CD4-positive, alpha-beta T cell (primary cell): Measurements from ENCODE around the gene DLGAP5. TPM values are rescaled to one million over a fixed set of nuclear protein-coding genes. Genes with fewer than 3 reads are reported as not detected.

ENCODE experiments used
- ATAC-seq: fragments of 200-7000 bp; cut with Tn5 transposase; one replicate; pipeline ENCODE4 v1.10.0; 2022; ENCODE audit warnings: mild to moderate bottlenecking; ENCODE audit not compliant: poor library complexity
- CTCF ChIA-PET: fragments of 350-600 bp; sonication (Branson Sonifier 250); formaldehyde crosslinking; loops from one replicate; lab custom pipeline; 2021; ENCODE audit warnings: antibody characterized with exemption, inconsistent platforms; lab: Charles Lee
- POLR2A ChIA-PET: fragments of 350-600 bp; sonication (Branson Sonifier 250); formaldehyde crosslinking; loops from one replicate; lab custom pipeline; 2021; ENCODE audit warnings: antibody characterized with exemption, inconsistent platforms; lab: Charles Lee
- DNase-seq, 14 experiments: peaks; one replicate each; pipeline ENCODE4 v3.0.0-alpha.2; 2013 to 2020; ENCODE audit warnings: mixed read lengths in 2 of 14
- H3K27ac ChIP-seq, 2 donors: one replicate each; pipeline versions ENCODE4 v1.5.1 to v1.7.0; 2013; ENCODE audit warnings: low read length in 2 of 2, low read depth in 1 of 2, mild to moderate bottlenecking in 1 of 2
- H3K27me3 ChIP-seq, 2 experiments: 1 replicate in 1 of 2; 2 replicates in 1 of 2; pipeline versions ENCODE4 v1.6.1 to v1.7.0; 2013; ENCODE audit warnings: low read length in 2 of 2, control low read depth in 1 of 2, mild to moderate bottlenecking in 1 of 2, moderate library complexity in 1 of 2; ENCODE audit not compliant: insufficient read depth in 2 of 2, control insufficient read depth in 1 of 2
- H3K36me3 ChIP-seq: one replicate; pipeline ENCODE4 v1.6.1; 2013; ENCODE audit warnings: low read length, control low read depth; ENCODE audit not compliant: insufficient read depth
- H3K4me1 ChIP-seq: one replicate; pipeline ENCODE4 v1.6.1; 2013; ENCODE audit warnings: low read length, control low read depth; ENCODE audit not compliant: insufficient read depth
- H3K4me3 ChIP-seq: one replicate; pipeline ENCODE4 v1.5.1; 2013; ENCODE audit warnings: mild to moderate bottlenecking, low read length, moderate library complexity
- H3K9me3 ChIP-seq, 2 experiments: 1 replicate in 1 of 2; 2 replicates in 1 of 2; pipeline versions ENCODE4 v1.6.1 to v1.7.0; 2013; ENCODE audit warnings: low read length in 2 of 2, mild to moderate bottlenecking in 2 of 2, control low read depth in 1 of 2, moderate library complexity in 1 of 2; ENCODE audit not compliant: control insufficient read depth in 1 of 2, insufficient read depth in 1 of 2
- H3K27ac Mint-ChIP-seq: one replicate; pipeline ENCODE4 v1.8.0; 2020; ENCODE audit warnings: mixed read lengths
- H3K27me3 Mint-ChIP-seq: one replicate; pipeline ENCODE4 v1.8.0; 2021; ENCODE audit warnings: mixed read lengths
- H3K36me3 Mint-ChIP-seq: one replicate; pipeline ENCODE4 v1.8.0; 2021; ENCODE audit warnings: low read depth, mixed read lengths
- H3K4me1 Mint-ChIP-seq: one replicate; pipeline ENCODE4 v1.8.0; 2021; ENCODE audit warnings: low read depth, mixed read lengths
- H3K4me3 Mint-ChIP-seq: one replicate; pipeline ENCODE4 v1.8.0; 2020; ENCODE audit warnings: mild to moderate bottlenecking, mixed read lengths
- H3K9me3 Mint-ChIP-seq: one replicate; pipeline ENCODE4 v1.8.0; 2020; ENCODE audit warnings: mixed read lengths
- intact Hi-C, 2 experiments: fragments of 100-400 bp; cut with DNase I in 1 of 2; cut with micrococcal nuclease in 1 of 2; formaldehyde crosslinking; loops; one replicate each; pipeline versions ENCODE4 v1.15.1 to v1.9.0; 2023 to 2025; cut with DNase I, micrococcal nuclease
- total RNA-seq, 174 experiments: library from RNA in 2 of 174; stranded (reverse) in 2 of 174; gene quantifications; one replicate each; pipeline ENCODE4 v1.2.3 and lab custom pipeline; 2021 to 2026
- TF ChIP-seq, protein P1 (sequence below): fragments of 200-600 bp; IDR thresholded peaks from one replicate; pipeline ENCODE4 v1.8.0; 2022; ENCODE audit warnings: antibody characterized with exemption, mild to moderate bottlenecking

The DLGAP5 gene
- total RNA-seq, 2 experiments from 2014 or later = 0.25 TPM; not detected in 1

DNA sequence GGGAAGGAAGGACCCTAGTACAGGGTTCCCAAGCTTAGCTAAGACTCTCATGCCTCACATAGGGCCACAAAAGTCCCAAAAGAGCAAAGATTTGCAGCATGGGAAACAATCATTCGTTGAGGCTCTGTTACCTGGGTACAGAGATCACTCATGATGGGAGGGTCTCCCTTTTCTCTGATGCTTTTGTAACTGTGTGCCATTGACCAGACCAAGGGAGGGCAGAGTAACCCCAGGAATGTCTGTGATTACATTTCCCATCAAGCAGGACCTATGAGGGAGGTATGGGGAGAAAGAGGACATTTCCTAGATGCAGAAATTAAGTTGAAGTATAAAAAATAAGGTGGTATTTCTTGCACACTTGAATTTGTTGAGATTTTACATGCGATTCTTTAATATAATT lies 16.4 kb upstream of the DLGAP5 start:
- H3K36me3 ChIP-seq = no peaks in the 10 kb centered on the region
- Mint-ChIP-seq H3K27me3 (no peaks in the 10 kb centered on the region), H3K4me1 (no peaks in the 10 kb centered on the region), H3K36me3 (no peaks in the 10 kb centered on the region), H3K9me3 (no peaks in the 10 kb centered on the region), H3K27ac (no peak overlapping the region), H3K4me3 (no peak overlapping the region)
- CTCF ChIA-PET = no interaction called here
- H3K9me3 ChIP-seq = no peaks in the 10 kb centered on the region
- no peaks in the 10 kb centered on the region for H3K4me1 ChIP-seq
- intact Hi-C loops = no loop called here
- no peak overlapping the region for H3K4me3 ChIP-seq
- DNase-seq (no peak), ATAC-seq (no peak)
- POLR2A ChIA-PET = interaction anchor here (0.8 kb wide), 1 partner anchor 49 kb away, joined by 3 read pairs; no protein-coding TSS in a partner anchor
- TF ChIP-seq, protein P1, sequence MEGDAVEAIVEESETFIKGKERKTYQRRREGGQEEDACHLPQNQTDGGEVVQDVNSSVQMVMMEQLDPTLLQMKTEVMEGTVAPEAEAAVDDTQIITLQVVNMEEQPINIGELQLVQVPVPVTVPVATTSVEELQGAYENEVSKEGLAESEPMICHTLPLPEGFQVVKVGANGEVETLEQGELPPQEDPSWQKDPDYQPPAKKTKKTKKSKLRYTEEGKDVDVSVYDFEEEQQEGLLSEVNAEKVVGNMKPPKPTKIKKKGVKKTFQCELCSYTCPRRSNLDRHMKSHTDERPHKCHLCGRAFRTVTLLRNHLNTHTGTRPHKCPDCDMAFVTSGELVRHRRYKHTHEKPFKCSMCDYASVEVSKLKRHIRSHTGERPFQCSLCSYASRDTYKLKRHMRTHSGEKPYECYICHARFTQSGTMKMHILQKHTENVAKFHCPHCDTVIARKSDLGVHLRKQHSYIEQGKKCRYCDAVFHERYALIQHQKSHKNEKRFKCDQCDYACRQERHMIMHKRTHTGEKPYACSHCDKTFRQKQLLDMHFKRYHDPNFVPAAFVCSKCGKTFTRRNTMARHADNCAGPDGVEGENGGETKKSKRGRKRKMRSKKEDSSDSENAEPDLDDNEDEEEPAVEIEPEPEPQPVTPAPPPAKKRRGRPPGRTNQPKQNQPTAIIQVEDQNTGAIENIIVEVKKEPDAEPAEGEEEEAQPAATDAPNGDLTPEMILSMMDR = no peak
- no peak overlapping the region for H3K27ac ChIP-seq
- H3K27me3 ChIP-seq = no peaks in the 10 kb centered on the region

GRCh38 chr14:55206175-55206693 lies 14.8 kb upstream of the DLGAP5 start:
- Histone ChIP-seq H3K4me3 (no peak overlapping the region), H3K9me3 (no peaks in the 10 kb centered on the region), H3K27me3 (no peaks in the 10 kb centered on the region), H3K27ac (no peak overlapping the region), H3K4me1 (no peaks in the 10 kb centered on the region), H3K36me3 (no peaks in the 10 kb centered on the region)
- ChIA-PET CTCF (no interaction called here), POLR2A (no interaction called here)
- Mint-ChIP-seq H3K9me3 (no peaks in the 10 kb centered on the region), H3K36me3 (no peaks in the 10 kb centered on the region), H3K4me3 (no peak overlapping the region), H3K27me3 (no peaks in the 10 kb centered on the region), H3K27ac (no peak overlapping the region), H3K4me1 (no peaks in the 10 kb centered on the region)
- DNase-seq = no peak
- intact Hi-C loops = no loop called here
- ATAC-seq = no peak
- TF ChIP-seq, protein P1 = no peak

DNA sequence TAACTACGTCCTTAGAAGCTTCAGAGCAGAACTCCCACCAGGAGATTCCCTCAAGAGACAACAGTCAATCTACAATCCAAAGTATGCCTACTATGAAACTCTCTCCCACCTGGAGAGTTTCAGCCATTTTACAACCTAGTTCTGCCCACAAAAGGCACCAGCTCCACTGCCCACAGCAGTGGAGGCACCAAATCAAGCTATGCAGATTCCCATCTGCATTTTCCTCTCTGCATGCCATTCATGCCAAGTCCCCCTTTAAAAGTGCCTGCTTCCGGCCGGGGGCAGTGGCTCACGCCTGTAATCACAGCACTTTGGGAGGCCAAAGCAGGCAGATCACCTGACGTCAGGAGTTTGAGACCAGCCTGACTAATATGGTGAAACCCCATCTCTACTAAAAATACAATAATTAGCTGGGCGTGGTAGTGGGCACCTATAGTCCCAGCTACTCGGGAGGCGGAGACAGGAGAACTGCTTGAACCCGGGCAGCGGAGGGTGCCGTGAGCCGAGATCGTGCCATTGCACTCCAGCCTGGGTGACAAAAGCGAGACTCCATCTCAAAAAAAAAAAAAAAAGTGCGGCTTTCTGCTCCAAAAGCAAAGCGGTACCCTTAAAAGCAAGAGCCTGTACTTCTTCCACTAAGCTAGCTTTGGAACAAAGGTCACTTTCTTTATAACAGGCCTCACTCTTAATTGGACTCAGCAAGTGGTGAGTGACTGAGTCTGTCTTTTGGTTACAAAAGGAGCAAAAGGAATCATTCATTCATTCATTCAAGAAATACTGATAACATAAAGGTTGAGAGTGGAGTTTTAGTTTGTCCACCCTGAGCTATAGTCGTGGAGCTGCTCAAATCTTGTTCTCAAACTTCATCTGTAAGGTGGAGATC lies 10.1 kb upstream of the DLGAP5 start:
- Mint-ChIP-seq H3K4me1 (no peaks in the 10 kb centered on the region), H3K36me3 (no peaks in the 10 kb centered on the region), H3K9me3 (no peaks in the 10 kb centered on the region), H3K27me3 (no peaks in the 10 kb centered on the region), H3K4me3 (no peak overlapping the region), H3K27ac (no peak overlapping the region)
- no peak for ATAC-seq
- TF ChIP-seq, protein P1 = no peak
- ChIA-PET CTCF (no interaction called here), POLR2A (no interaction called here)
- H3K36me3 ChIP-seq = no peaks in the 10 kb centered on the region
- H3K27me3 ChIP-seq = no peaks in the 10 kb centered on the region
- no peak for DNase-seq
- no peaks in the 10 kb centered on the region for H3K4me1 ChIP-seq
- H3K4me3 ChIP-seq = no peak overlapping the region
- no peaks in the 10 kb centered on the region for H3K9me3 ChIP-seq
- H3K27ac ChIP-seq = no peak overlapping the region
- intact Hi-C loops = no loop called here
